Putamen (tissue), 1 donor: ENCODE measurements around the gene IL31.
"Not testable (repeated sequence)": the region's sequence is repeated elsewhere in the genome, so short reads cannot be mapped to it uniquely, and the experiment has no call there.

Experiments used
- DNase-seq: peaks from one replicate; pipeline ENCODE4 v3.0.0-alpha.2; 2016; ENCODE audit warnings: low spot score

The IL31 gene

GRCh38 chr12:122192441-122192840, 18.4 kb upstream of the IL31 start:
- DNase-seq, result peak; percentile 36

GRCh38 chr12:122190842-122191668, 17.0 kb upstream of the IL31 start:
- no peak for DNase-seq

- DNase-seq, result no peak
Measured at GRCh38 chr12:122189626-122190475, 15.8 kb upstream of the IL31 start.

- no peak for DNase-seq
Measured at GRCh38 chr12:122187466-122187865, 13.4 kb upstream of the IL31 start.

- DNase-seq, result no peak
Measured at GRCh38 chr12:122185494-122186082, 11.6 kb upstream of the IL31 start.

- DNase-seq, result no peak
Measured at GRCh38 chr12:122185079-122185478, 11.1 kb upstream of the IL31 start.

- no peak for DNase-seq
Measured at GRCh38 chr12:122184517-122184916, 10.5 kb upstream of the IL31 start.

- DNase-seq, result no peak
Measured at GRCh38 chr12:122183588-122183940, 9.5 kb upstream of the IL31 start.

- DNase-seq, result no peak
Measured at GRCh38 chr12:122182887-122183587, 9.0 kb upstream of the IL31 start, which contains the start of gene LRRC43. Gene LRRC43, plus strand, starts transcription at chr12:122183123. Its CDS starts 22 bp downstream, at chr12:122183145.

- not testable (repeated sequence) for DNase-seq
Measured at GRCh38 chr12:122176473-122176872, 2.5 kb upstream of the IL31 start.

- no peak for DNase-seq
Measured at GRCh38 chr12:122172262-122172939, 1.6 kb downstream of the IL31 start.

GRCh38 chr12:122171399-122171798, 2.6 kb downstream of the IL31 start:
- no peak for DNase-seq

GRCh38 chr12:122168492-122168891, 5.5 kb downstream of the IL31 start:
- DNase-seq, result no peak

- DNase-seq, result no peak
Measured at GRCh38 chr12:122167356-122167925, 6.6 kb downstream of the IL31 start.

- no peak for DNase-seq
Measured at GRCh38 chr12:122166422-122167349, 7.3 kb downstream of the IL31 start.

GRCh38 chr12:122162976-122163375, 11.0 kb downstream of the IL31 start:
- DNase-seq, result no peak

- no peak for DNase-seq
Measured at GRCh38 chr12:122161682-122162081, 12.3 kb downstream of the IL31 start.

- DNase-seq, result no peak
Measured at GRCh38 chr12:122160761-122161160, 13.3 kb downstream of the IL31 start.

GRCh38 chr12:122159882-122160281, 14.1 kb downstream of the IL31 start:
- DNase-seq, result no peak

GRCh38 chr12:122158700-122159285, 15.2 kb downstream of the IL31 start:
- no peak for DNase-seq
